Omental fat pad (tissue), 4 donors: ENCODE results near the gene MYH10. TPM values are rescaled to one million over a fixed set of nuclear protein-coding genes. Genes with fewer than 3 reads are reported as not detected.

Source experiments
- ATAC-seq: fragments of 150-250 bp; one replicate; pipeline ENCODE4 v1.9.1; 2016; ENCODE audit warnings: mild to moderate bottlenecking, moderate library complexity; ENCODE audit not compliant: low FRiP score
- DNase-seq: peaks from one replicate; pipeline ENCODE4 v3.0.0-alpha.2; 2019; ENCODE audit warnings: low spot score
- CTCF ChIP-seq, 3 donors: fragments of 450-650 bp; IDR thresholded peaks; one replicate each; pipeline ENCODE4 v1.5.1; 2016 to 2017; ENCODE audit warnings: antibody characterized with exemption in 3 of 3, mild to moderate bottlenecking in 3 of 3, moderate library complexity in 2 of 3
- total RNA-seq, 4 donors: library from RNA; depleted of rRNA; stranded (reverse); fragments of >200 nt; gene quantifications; one replicate each; pipeline ENCODE4 v1.1.0, GENCODE V29; 2016

The MYH10 gene
- total RNA-seq, 4 donors from 2014 or later, result 41.1 to 99.3 (median 51.8) TPM

- no peak for DNase-seq
- ATAC-seq, result no peak
- TF ChIP-seq CTCF (IDR thresholded peaks at IDR 0.05), result no peak
These were observed 155.3 kb downstream of the MYH10 start for GRCh38 chr17:8475227-8475626.

GRCh38 chr17:8474826-8475225 is 155.7 kb downstream of the MYH10 start:
- ATAC-seq (no peak), DNase-seq (no peak)
- no peak for TF ChIP-seq CTCF (IDR thresholded peaks at IDR 0.05)

- DNase-seq, result no peak
- ATAC-seq, result no peak
- TF ChIP-seq CTCF (IDR thresholded peaks at IDR 0.05), result no peak
These were observed 156.9 kb downstream of the MYH10 start for GRCh38 chr17:8473451-8474192.

GRCh38 chr17:8472663-8473062 is 157.9 kb downstream of the MYH10 start:
- no peak for DNase-seq
- TF ChIP-seq CTCF (IDR thresholded peaks at IDR 0.05), result no peak
- ATAC-seq, result no peak

- DNase-seq, result no peak
These were observed 160.0 kb downstream of the MYH10 start for GRCh38 chr17:8470447-8471047.

GRCh38 chr17:8469964-8470363 is 160.6 kb downstream of the MYH10 start:
- ATAC-seq (no peak), DNase-seq (no peak)
- TF ChIP-seq CTCF (IDR thresholded peaks at IDR 0.05), result no peak

More at GRCh38 chr17:8470447-8471047, 160.0 kb downstream of the MYH10 start:
- TF ChIP-seq CTCF (IDR thresholded peaks at IDR 0.05), result no peak
- peak; percentile 38 for ATAC-seq

- ATAC-seq, result no peak
- no peak for TF ChIP-seq CTCF (IDR thresholded peaks at IDR 0.05)
- DNase-seq, result no peak
These were observed 161.5 kb downstream of the MYH10 start for GRCh38 chr17:8468980-8469379.
